SHP77 treated with DMSO at 0.1 percent for 48 hours (cell line): Measurements from ENCODE around the gene TAF1C.

Experiments
- DNase-seq: peaks from one replicate; lab custom pipeline; 2025; lab: John Stamatoyannopoulos, UW

TAF1C gene

GRCh38 chr16:84156342-84156784 lies 30.5 kb downstream of the TAF1C start:
- no peak for DNase-seq

- DNase-seq: no peak
These were observed 31.1 kb downstream of the TAF1C start for GRCh38 chr16:84155771-84156170.

- DNase-seq: no peak
These were observed 31.6 kb downstream of the TAF1C start for GRCh38 chr16:84155226-84155625.

- no peak for DNase-seq
These were observed 33.1 kb downstream of the TAF1C start for GRCh38 chr16:84153660-84154214.

- DNase-seq: no peak
These were observed 35.9 kb downstream of the TAF1C start for GRCh38 chr16:84150926-84151325.

GRCh38 chr16:84144859-84145639 lies 41.8 kb downstream of the TAF1C start, which contains the start of the genes DNAAF1 and HSDL1:
DNAAF1 (plus strand) TSS chr16:84145308; CDS start chr16:84145441, 133 bp downstream.
HSDL1 (minus strand) TSS chr16:84145177; CDS start chr16:84131321, 13,856 bp downstream.
- DNase-seq: peak; percentile 62

GRCh38 chr16:84144209-84144858 lies 42.5 kb downstream of the TAF1C start:
- DNase-seq: no peak

GRCh38 chr16:84143784-84144199 lies 43.1 kb downstream of the TAF1C start:
- no peak for DNase-seq

GRCh38 chr16:84143081-84143480 lies 43.8 kb downstream of the TAF1C start:
- no peak for DNase-seq

GRCh38 chr16:84141143-84141670 lies 45.6 kb downstream of the TAF1C start:
- no peak for DNase-seq

GRCh38 chr16:84139628-84140258 lies 47.1 kb downstream of the TAF1C start:
- DNase-seq: no peak

- DNase-seq: peak; percentile 87
These were observed 47.8 kb downstream of the TAF1C start for GRCh38 chr16:84138824-84139627.

GRCh38 chr16:84138500-84138823 lies 48.4 kb downstream of the TAF1C start:
- DNase-seq: no peak

GRCh38 chr16:84137769-84138357 lies 49.0 kb downstream of the TAF1C start:
- DNase-seq: no peak

- no peak for DNase-seq
These were observed 49.6 kb downstream of the TAF1C start for GRCh38 chr16:84137287-84137686.

- DNase-seq: no peak
These were observed 50.3 kb downstream of the TAF1C start for GRCh38 chr16:84136331-84137125.

GRCh38 chr16:84132527-84133285 lies 54.2 kb downstream of the TAF1C start:
- DNase-seq: no peak

- no peak for DNase-seq
These were observed 55.7 kb downstream of the TAF1C start for GRCh38 chr16:84131117-84131516.
